HepG2 (cell line): ENCODE measurements around the gene ANKRD65. TPM values are rescaled to one million over a fixed set of nuclear protein-coding genes. Genes with fewer than 3 reads are reported as not detected.

Experiments
- ATAC-seq: fragments of 200-7000 bp; cut with Tn5 transposase; 3 replicates; pipeline ENCODE4 v1.9.1; 2020; ENCODE audit warnings: mild to moderate bottlenecking, moderate library complexity
- BruUV-seq: library from RNA; stranded (reverse); fragments of 400-500 nt; replicated peaks from 2 replicates; lab custom pipeline; 2021; lab: Mats Ljungman, UMichigan
- CTCF ChIA-PET: fragments of 300-600 bp; formaldehyde crosslinking; extraction: SDS; loops from one replicate; lab custom pipeline; 2021; ENCODE audit warnings: low total read pairs, inconsistent platforms, low intra/inter-chr PET ratio; lab: Yijun Ruan, JAX
- POLR2A ChIA-PET: fragments of 350-600 bp; sonication (Branson Sonifier 250); formaldehyde crosslinking; loops from one replicate; lab custom pipeline; 2020; ENCODE audit warnings: antibody characterized with exemption, inconsistent platforms; lab: Yijun Ruan, JAX
- DNase-seq: peaks from one replicate; pipeline ENCODE4 v3.0.0-alpha.2; 2015; ENCODE audit warnings: low spot score
- FAIRE-seq: peaks from 3 replicates; lab custom pipeline; 2011; peaks lifted over from hg19 to GRCh38; lab: Jason Lieb, UNC
- H2AFZ ChIP-seq: one replicate; pipeline ENCODE4 v1.6.1; 2011; ENCODE audit warnings: low read length, inconsistent platforms
- H3K27ac ChIP-seq: fragments of 300-600 bp; 3 replicates; pipeline ENCODE4 v1.8.0; 2011; ENCODE audit warnings: mixed run types, mild to moderate bottlenecking, mixed read lengths, low read length, inconsistent platforms; ENCODE audit not compliant: insufficient read depth; ENCODE audit errors: extremely low read length
- H3K27me3 ChIP-seq, 2 experiments: fragments of 200-600 bp in 1 of 2; 2 replicates in 1 of 2; 3 replicates in 1 of 2; pipeline versions ENCODE4 v1.6.0 to v1.8.0; 2011; ENCODE audit warnings: low read length in 2 of 2, mild to moderate bottlenecking in 2 of 2, moderate library complexity in 2 of 2, inconsistent platforms in 1 of 2; ENCODE audit not compliant: insufficient read depth in 2 of 2, control insufficient read depth in 1 of 2
- H3K36me3 ChIP-seq, 2 experiments: fragments of 200-600 bp in 1 of 2; replicated peaks in 1 of 2; 2 replicates in 1 of 2; 3 replicates in 1 of 2; pipeline versions ENCODE4 v1.5.1 to v1.8.0; 2011; ENCODE audit warnings: low read length in 2 of 2, inconsistent platforms in 1 of 2; ENCODE audit not compliant: insufficient read depth in 2 of 2, control insufficient read depth in 1 of 2
- H3K4me1 ChIP-seq: 2 replicates; pipeline ENCODE4 v1.5.1; 2012; ENCODE audit warnings: low read length, inconsistent platforms; ENCODE audit not compliant: insufficient read depth
- H3K4me2 ChIP-seq: 2 replicates; pipeline ENCODE4 v1.6.0; 2011; ENCODE audit warnings: low read depth, low read length, inconsistent platforms
- H3K4me3 ChIP-seq, 3 experiments: fragments of 200-600 bp in 1 of 3; sonication (generic), shearing (Covaris generic) in 1 of 3; replicated peaks in 1 of 3; 2 replicates each; pipeline ENCODE4 v1.5.1; 2011 to 2016; ENCODE audit warnings: low read length in 3 of 3, inconsistent platforms in 2 of 3, low read depth in 2 of 3, mild to moderate bottlenecking in 2 of 3, control low read depth in 1 of 3, mixed read lengths in 1 of 3; ENCODE audit not compliant: insufficient read depth in 1 of 3
- H3K79me2 ChIP-seq: one replicate; pipeline ENCODE4 v1.6.1; 2011; ENCODE audit warnings: low read length, inconsistent platforms; ENCODE audit not compliant: insufficient read depth
- H3K9ac ChIP-seq: 2 replicates; pipeline ENCODE4 v1.6.0; 2011; ENCODE audit warnings: mild to moderate bottlenecking, low read depth, low read length, inconsistent platforms; ENCODE audit not compliant: insufficient read depth
- H3K9me3 ChIP-seq: 2 replicates; pipeline ENCODE4 v1.5.1; 2012; ENCODE audit warnings: mild to moderate bottlenecking, low read length
- H4K20me1 ChIP-seq: 2 replicates; pipeline ENCODE4 v1.6.0; 2011; ENCODE audit warnings: inconsistent platforms, mild to moderate bottlenecking, low read length, moderate library complexity; ENCODE audit not compliant: insufficient read depth
- ARID5B ChIP-seq: IDR thresholded peaks from 2 replicates; pipeline ENCODE4 v1.4.0; 2020; ENCODE audit warnings: mild to moderate bottlenecking, missing genetic modification reagents
- ARNT ChIP-seq: fragments of 450-650 bp; IDR thresholded peaks from 2 replicates; pipeline ENCODE4 v1.6.1; 2017
- CEBPB ChIP-seq: IDR thresholded peaks from 2 replicates; pipeline ENCODE4 v1.6.1; 2011; ENCODE audit warnings: low read depth, low read length, improper control_type of control experiment, borderline replicate concordance
- GLMP ChIP-seq: sonication (generic); formaldehyde crosslinking; IDR thresholded peaks from 2 replicates; pipeline ENCODE4 v1.9.0; 2021; ENCODE audit warnings: missing genetic modification reagents, mild to moderate bottlenecking, borderline replicate concordance
- KDM2A ChIP-seq: sonication (generic); formaldehyde crosslinking; IDR thresholded peaks from 2 replicates; pipeline ENCODE4 v1.4.0; 2020; ENCODE audit warnings: low read depth, missing genetic modification reagents, borderline replicate concordance
- MLLT10 ChIP-seq: sonication (generic); formaldehyde crosslinking; IDR thresholded peaks from 2 replicates; pipeline ENCODE4 v1.4.0; 2020; ENCODE audit warnings: missing genetic modification reagents
- PITX1 ChIP-seq: sonication (generic); formaldehyde crosslinking; IDR thresholded peaks from 2 replicates; pipeline ENCODE4 v1.5.1; 2020; ENCODE audit warnings: mild to moderate bottlenecking, missing genetic modification reagents
- POLR2AphosphoS5 ChIP-seq: IDR thresholded peaks from 2 replicates; pipeline ENCODE4 v1.6.1; 2012; ENCODE audit warnings: low read depth, low read length
- RFX1 ChIP-seq: fragments of 450-650 bp; IDR thresholded peaks from 2 replicates; pipeline ENCODE4 v1.6.1; 2017
- SNAPC5 ChIP-seq: sonication (generic); formaldehyde crosslinking; IDR thresholded peaks from 2 replicates; pipeline ENCODE4 v1.8.1; 2023; ENCODE audit warnings: mild to moderate bottlenecking, missing genetic modification reagents, borderline replicate concordance
- SRF ChIP-seq: IDR thresholded peaks from 2 replicates; pipeline ENCODE4 v1.6.1; 2011; ENCODE audit warnings: mild to moderate bottlenecking, low read depth, low read length, moderate library complexity
- ZBTB1 ChIP-seq: sonication (generic); formaldehyde crosslinking; IDR thresholded peaks from 2 replicates; pipeline ENCODE4 v1.4.0; 2020; ENCODE audit warnings: missing genetic modification reagents, borderline replicate concordance
- ZBTB43 ChIP-seq: sonication (generic); formaldehyde crosslinking; conservative IDR thresholded peaks from 2 replicates; pipeline ENCODE4 v1.4.0; 2020; ENCODE audit warnings: missing genetic modification reagents
- ZNF232 ChIP-seq: sonication (generic); formaldehyde crosslinking; IDR thresholded peaks from 2 replicates; pipeline ENCODE4 v1.4.0; 2020; ENCODE audit warnings: missing genetic modification reagents, borderline replicate concordance
- ZNF362 ChIP-seq: sonication (generic); formaldehyde crosslinking; IDR thresholded peaks from 2 replicates; pipeline ENCODE4 v1.4.0; 2020; ENCODE audit warnings: missing genetic modification reagents, mild to moderate bottlenecking, borderline replicate concordance
- ZSCAN31 ChIP-seq: sonication (generic); formaldehyde crosslinking; IDR thresholded peaks from 2 replicates; pipeline ENCODE4 v1.5.0; 2020; ENCODE audit warnings: low read depth, mild to moderate bottlenecking, missing genetic modification reagents
- WGBS: methylation state at CpG from one replicate; pipeline ENCODE4 v1.1.6; 2017; ENCODE audit warnings: low lambda C conversion rate; 5-methylcytosine and 5-hydroxymethylcytosine counted together
- in situ Hi-C: cut with HindIII; loops from 2 replicates; pipeline ENCODE4 v1.10.0; 2017; ENCODE audit warnings: low pct_unique_long_range_greater_than_20kb; ENCODE audit not compliant: extremely low pct_ligation_motif_present
- intact Hi-C: fragments of 100-400 bp; cut with micrococcal nuclease; formaldehyde crosslinking; loops from one replicate; pipeline ENCODE4 v1.10.0; 2022; ENCODE audit not compliant: unreplicated experiment
- polyA plus RNA-seq, 8 experiments: library from polyadenylated mRNA; depleted of rRNA in 3 of 8; stranded (reverse) in 7 of 8; unstranded in 1 of 8; fragments of >200 nt; fragmentation: Illumina TruSeq in 4 of 8; extraction: Trizol in 4 of 8; gene quantifications; 2 replicates each; pipeline versions ENCODE4 v1.2.1 to v1.2.3, GENCODE V29; 2011 to 2016; ENCODE audit warnings: low read depth in 4 of 8, missing spikeins in 1 of 8, mixed read lengths in 1 of 8; ENCODE audit not compliant: insufficient read depth in 1 of 8
- total RNA-seq, 5 experiments: library from RNA; depleted of rRNA; stranded (reverse); fragments of >200 nt; fragmentation: Illumina TruSeq; extraction: Trizol; gene quantifications; 2 replicates each; pipeline ENCODE4 v1.2.3, GENCODE V29; 2016; ENCODE audit warnings: low read depth in 1 of 5

Gene ANKRD65
- total and polyA plus RNA-seq, 2 of the 13 experiments (the other 11 are each of a cell fraction or from before 2014, with no cell fraction given): 12.1 to 30.1 TPM

- Histone ChIP-seq H3K4me1 (peaks cover 17% of the 10 kb centered on the region), H4K20me1 (no peaks in the 10 kb centered on the region), H3K79me2 (no peaks in the 10 kb centered on the region), H3K4me3 (no peak overlapping the region), H3K27ac (no peak overlapping the region), H3K9ac (no peak overlapping the region), H3K27me3 (peaks cover 6 to 17% of the 10 kb centered on the region in 2 experiments), H2AFZ (no peak overlapping the region), H3K9me3 (no peaks in the 10 kb centered on the region), H3K36me3 (no peaks in the 10 kb centered on the region), H3K4me2 (no peak overlapping the region)
- ChIA-PET CTCF (no interaction called here), POLR2A (interaction anchor here (1.9 kb wide), 1 partner anchor 14 kb away, joined by 5 read pairs; no protein-coding TSS in a partner anchor)
- FAIRE-seq (no peak), ATAC-seq (no peak), DNase-seq (no peak)
- no TSS peak for BruUV-seq
- WGBS: 74% methylated on average over 11 of the region's 26 CpGs
- intact Hi-C loops (no loop called here), in situ Hi-C loops (no loop called here)
- no peak for TF ChIP-seq ARID5B (CRISPR knock-in tag)
- no peak for TF ChIP-seq ZNF232 (CRISPR knock-in tag)
- TF ChIP-seq ZBTB43 (CRISPR knock-in tag): no peak
- TF ChIP-seq KDM2A (CRISPR knock-in tag): no peak
- no peak for TF ChIP-seq ZSCAN31 (CRISPR knock-in tag)
- TF ChIP-seq ARNT: no peak
- TF ChIP-seq RFX1: no peak
- no peak for TF ChIP-seq MLLT10
- TF ChIP-seq SRF: no peak
- no peak for TF ChIP-seq ZBTB1 (CRISPR knock-in tag)
- TF ChIP-seq PITX1 (CRISPR knock-in tag): no peak
- TF ChIP-seq GLMP (CRISPR knock-in tag): no peak
- no peak for TF ChIP-seq SNAPC5 (CRISPR knock-in tag)
- TF ChIP-seq CEBPB: no peak
- TF ChIP-seq POLR2AphosphoS5: no peak
- no peak for TF ChIP-seq ZNF362
Measured at GRCh38 chr1:1451696-1452364, 30.8 kb upstream of the ANKRD65 start.
